ENCODE results near the gene C1orf167.
"Not testable (repeated sequence)": the region's sequence is repeated elsewhere in the genome, so short reads cannot be mapped to it uniquely, and the experiment has no call there.

C1orf167 gene

GRCh38 chr1:11800391-11800755, 38.4 kb downstream of the C1orf167 start:
- DNase-seq (ENCODE audit: low read depth), result no peak

GRCh38 chr1:11800756-11801433, 38.9 kb downstream of the C1orf167 start:
- DNase-seq (ENCODE audit: low read depth), result no peak

DNA sequence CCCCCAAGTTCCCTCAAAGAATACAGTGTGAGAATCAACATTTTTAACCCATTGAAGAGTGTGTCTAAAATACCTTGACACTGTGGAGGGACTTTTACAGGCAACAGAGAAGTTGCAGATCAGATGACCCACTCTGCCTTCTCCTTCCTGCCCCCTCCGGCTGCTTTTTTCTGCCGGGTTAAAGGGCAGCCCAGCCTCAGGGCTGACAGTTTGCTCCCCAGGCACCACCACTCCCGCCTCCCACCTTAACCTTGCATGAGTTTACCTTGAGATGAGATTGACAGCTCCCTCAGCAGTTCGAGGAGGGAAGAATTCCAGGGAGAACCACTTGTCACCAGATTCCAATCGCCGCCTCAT, 40.6 kb downstream of the C1orf167 start:
- no peak for DNase-seq (ENCODE audit: low read depth)

DNA sequence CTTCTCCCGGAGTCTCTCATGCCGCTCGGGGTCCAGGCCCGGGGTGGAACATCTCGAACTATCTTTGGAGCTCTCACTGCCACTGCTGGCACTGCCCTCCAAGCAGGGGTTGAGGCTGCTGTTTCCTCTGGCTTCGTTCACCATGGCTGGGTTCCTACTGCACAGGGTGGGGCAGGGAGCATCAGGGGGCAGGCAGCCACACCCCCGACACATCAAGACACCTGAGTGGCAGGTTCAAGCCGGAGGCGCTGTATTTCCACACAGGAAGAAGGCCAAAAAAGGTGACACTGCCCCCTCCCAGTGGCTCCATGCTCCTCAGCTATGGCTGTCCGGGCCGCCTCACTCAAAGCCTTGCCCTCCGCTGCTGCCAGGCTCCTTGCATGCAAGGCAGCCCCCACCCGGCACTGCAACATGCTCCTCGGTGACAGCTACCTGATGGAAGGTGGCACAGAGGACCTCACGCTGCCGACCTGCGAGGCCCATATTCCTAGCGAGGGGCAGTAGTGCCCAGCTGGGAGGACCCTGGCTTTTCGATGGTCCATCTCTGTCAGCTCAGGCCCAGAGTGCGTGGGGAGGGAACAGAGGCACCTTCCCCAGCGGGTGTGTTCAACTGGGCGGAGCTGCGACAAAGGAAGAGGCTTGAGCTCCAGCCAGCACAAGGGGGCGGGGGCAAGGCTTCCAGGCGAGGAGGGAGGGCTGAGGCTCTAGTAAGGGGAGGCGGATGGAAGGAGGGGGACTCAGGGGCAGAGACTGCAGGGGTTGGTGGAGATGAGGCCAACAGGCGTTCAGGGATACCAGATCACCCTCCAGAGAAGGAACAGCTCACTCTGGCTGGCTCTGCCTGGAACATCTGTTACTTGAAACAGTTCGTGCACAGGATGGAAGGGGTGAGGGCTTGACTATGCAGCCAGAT, 41.2 kb downstream of the C1orf167 start:
- peak; percentile 49 for DNase-seq (ENCODE audit: low read depth)

DNA sequence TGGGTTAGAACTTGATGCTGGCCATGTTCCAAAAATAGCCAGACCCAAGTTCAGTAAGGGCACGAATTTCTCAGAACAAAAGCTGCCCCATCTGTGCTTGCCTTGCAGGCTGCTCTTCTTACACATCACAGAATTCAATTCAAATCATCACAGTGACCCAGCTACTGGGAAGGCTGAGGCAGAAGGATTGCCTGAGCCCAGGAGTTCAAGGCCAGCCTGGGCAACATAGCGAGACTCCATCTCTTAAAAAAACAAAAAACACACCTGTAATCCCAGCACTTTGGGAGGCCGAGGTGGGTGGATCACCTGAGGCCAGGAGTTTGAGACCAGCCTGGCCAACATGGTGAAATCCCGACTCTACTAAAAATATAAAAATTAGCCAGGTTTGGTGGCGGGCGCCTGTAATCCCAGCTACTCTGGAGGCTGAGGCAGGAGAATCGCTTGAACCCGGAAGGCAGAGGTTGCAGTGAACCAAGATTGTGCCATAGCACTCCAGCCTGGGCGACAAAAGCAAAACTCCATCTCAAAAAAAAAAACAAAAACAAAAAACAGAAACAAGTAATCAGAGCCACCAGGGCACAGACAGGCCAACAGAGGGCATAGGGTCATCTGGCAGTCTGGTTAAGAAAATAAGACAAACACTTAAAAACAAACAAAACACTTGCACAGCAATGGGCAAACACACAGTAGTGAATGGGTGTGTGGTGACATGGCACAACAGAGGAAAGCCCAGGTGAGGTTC, 42.1 kb downstream of the C1orf167 start:
- not testable (repeated sequence) for DNase-seq (ENCODE audit: low read depth)

DNA sequence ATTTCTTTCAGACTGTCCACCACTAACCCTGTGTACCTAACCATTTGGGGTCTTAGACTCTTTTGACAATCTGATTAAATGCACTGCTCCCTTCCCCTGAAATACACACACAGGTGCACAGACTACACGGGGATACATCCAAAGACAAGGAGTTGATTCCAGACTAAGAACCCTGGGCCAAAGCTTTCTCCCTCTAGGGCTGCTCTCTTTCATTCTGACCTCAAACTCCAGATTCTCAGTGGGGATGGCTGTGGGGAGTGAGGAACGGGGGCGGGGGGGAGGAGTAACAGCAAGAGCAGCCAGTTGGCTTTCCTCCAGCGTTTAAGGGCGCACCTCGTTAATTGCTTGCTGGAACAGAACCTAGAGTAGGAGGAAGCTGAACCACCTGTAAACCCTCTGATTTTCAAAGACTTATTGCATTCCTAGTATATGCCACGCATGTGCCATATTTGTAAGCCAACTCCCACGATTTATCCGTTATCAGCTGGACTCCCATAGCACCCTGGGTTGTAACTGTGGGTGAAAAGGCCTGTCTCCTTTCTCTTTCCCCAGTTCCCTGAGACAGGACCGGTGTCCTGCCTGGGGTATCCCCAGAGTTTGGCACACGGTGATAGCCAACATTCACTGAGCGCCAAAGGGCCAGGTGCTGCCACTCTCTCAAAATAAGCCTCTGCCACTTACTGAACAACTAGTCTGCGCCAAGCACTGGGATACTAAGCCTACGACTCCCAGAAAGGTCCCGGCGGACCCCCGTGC, 42.9 kb downstream of the C1orf167 start:
- peak; percentile 53 for DNase-seq (ENCODE audit: low read depth)

GRCh38 chr1:11805422-11806306, 43.7 kb downstream of the C1orf167 start, which contains the start of the genes CLCN6 and MTHFR:
Gene CLCN6 (plus strand): TSS chr1:11806191. CDS start chr1:11806263, 72 bp downstream.
Gene MTHFR (minus strand): TSS chr1:11805964. CDS start chr1:11803116, 2,848 bp downstream.
- peak; percentile 96 for DNase-seq (ENCODE audit: low read depth)

- DNase-seq (ENCODE audit: low read depth), result no peak
Observed at GRCh38 chr1:11806307-11806936, 44.4 kb downstream of the C1orf167 start.

DNA sequence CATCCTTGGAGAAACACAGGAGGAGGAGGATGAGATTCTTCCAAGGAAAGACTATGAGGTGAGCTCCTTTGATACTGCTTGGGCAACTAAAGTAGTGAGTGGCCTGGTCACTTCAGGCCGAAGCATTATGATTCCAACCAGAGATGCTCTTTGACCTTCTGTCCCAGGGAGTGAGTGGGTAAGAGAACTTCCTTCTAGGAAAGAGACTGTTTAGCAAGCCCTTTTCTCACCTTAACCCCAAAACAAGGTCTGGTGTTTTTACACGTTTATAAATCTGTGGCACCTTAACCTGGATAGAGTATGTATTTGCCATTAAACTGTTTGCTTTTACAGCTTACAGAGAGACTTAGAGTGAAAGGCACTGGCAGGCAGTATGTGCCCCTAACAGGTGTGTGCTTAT, 45.1 kb downstream of the C1orf167 start:
- DNase-seq (ENCODE audit: low read depth), result no peak

DNA sequence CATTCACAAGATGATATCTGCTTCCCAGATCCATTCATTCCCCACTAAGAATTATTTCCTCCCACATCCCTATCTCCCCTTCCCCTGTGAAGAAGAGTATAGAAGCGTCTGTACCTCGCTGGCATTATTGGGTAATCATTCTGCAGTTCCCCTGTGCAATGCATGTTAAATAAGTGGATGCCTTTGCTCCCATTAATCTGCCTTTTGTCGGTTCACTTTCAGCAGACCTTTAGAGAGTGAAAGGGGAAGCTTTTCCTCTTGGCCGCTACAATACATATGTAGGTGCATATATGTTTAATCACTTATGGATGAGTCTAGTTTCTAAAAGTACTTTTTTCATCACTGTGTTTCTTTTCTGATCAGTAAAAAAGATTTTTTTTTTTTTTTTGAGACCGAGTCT, 51.0 kb downstream of the C1orf167 start:
- no peak for DNase-seq (ENCODE audit: low read depth)

DNA sequence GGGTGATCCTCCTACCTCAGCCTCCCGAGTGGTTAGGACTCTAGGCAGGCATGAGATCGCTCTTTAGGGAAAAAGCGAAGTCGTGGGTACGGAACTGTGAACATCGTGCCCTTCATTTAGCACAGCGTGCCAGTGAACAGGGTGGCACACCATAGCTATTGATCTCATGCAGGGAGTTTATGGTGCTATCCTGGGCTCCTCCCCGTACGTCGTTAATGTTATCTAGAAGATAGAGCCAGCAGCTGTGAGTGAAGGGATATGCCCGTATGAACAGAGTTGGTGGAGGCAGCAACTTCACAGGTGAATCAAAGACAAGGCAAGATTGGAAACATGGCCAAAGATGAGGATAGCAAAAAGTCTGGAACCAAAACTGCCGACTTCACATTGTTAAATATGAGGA, 55.2 kb downstream of the C1orf167 start:
- DNase-seq (ENCODE audit: low read depth), result no peak

GRCh38 chr1:11822091-11822490, 60.1 kb downstream of the C1orf167 start:
- no peak for DNase-seq (ENCODE audit: low read depth)

DNA sequence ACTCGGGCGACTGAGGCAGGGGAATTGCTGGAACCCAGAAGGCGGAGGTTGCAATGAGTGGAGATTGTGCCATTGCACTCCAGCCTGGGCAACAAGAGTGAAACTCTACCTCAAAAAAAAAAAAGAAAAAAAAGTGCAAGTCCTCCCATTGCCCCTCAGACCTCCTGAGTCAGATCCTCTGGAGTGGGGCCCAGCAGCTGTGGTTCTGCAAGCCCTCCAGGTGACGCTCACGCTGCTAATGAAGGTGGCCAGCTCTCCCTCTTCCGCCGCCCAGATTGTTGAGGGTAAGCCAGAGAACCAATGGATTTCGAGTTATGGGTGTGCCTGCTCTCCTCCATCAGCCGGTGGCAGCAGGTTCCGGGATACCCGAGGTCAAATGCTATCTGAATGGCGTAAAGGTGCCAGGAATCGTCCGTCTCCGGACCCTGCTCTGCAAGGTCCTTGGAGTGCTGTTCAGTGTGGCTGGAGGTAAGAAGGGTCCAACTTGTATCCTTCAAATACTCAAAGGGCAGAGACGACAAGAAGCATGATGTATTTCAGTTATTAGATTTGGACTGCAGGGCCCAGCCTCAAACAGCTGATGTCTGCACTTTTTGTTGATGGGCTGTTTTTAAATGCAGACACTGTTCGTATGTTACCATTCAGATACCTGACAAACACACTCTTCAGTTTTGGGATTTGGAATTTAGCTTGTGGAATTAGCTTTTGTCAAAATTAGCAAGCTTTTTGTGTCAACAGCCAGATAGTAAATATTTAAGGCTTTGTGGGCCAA, 61.6 kb downstream of the C1orf167 start:
- DNase-seq (ENCODE audit: low read depth), result no peak

DNA sequence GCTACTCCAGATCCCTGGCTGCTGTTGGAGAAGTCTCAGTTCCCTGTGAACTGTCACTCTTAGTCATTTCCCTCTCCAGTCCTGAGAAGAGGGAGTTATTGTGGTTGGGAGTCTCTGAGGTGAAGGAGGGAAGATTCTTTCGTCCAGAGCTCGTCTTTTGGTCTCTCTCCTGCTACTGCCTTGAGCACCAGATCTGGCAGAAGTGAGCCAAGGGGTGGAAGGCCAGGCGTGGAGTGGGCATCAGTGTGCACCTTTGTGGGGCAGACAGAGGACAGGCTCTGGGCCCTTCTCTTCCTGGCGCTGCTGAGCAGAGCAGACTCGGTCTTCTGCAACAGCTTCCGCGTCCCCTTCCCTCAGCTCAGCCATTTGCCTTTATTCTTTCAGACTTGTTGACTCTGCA, 63.1 kb downstream of the C1orf167 start:
- no peak for DNase-seq (ENCODE audit: low read depth)

DNA sequence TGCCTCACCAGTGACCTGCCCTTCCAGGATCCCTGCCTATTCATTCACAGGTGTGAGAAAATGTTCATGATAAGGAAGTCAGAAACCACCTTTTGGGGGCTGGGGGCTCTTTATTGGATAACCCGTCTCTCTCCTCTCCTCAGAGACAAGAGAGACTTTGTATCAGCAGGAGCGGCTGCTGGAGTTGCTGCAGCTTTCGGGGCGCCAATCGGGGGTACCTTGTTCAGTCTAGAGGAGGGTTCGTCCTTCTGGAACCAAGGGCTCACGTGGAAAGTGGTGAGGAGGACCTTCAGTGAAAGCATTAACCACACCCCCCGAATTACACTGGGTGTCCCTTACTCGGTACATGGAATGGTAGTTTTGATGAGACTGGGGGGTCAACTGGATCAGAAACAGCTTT, 65.0 kb downstream of the C1orf167 start:
- DNase-seq (ENCODE audit: low read depth), result no peak

- no peak for DNase-seq (ENCODE audit: low read depth)
Observed at GRCh38 chr1:11828511-11828910, 66.5 kb downstream of the C1orf167 start.

DNA sequence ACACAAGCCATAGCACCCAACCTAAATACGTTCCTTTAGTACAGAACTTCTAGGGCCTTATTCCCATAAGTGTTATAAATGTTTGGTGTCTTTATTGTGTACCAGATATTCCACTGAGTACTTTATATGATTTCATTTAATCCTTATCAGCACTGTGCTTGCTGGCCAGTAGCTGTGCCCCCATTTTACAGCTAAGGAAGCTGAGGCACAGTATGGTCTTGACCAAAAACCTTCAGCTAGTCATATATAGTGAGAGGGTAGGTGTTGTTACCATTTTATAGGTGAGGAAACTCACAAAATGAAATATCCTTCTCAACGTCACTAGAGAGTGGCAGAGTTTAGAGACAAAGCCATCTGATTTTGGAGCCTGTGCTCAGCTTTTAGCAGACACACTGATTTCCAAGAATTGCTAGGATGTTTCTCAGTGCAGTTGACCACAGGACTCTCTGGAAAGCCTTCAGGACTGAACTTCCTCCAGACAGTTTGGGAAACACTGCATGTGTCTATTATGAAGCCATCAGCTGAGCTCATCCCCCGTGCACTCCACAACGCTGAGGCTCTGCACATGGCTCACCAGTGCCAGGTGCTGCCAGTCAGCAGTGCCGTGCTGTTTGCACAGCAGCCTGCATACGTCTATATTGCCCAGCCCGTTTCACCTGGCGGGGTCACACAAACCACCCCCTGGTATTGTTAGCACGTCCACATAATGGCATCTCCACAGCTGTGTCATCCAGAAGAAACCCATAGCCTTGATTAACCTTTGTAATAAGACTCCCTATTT, 70.1 kb downstream of the C1orf167 start:
- DNase-seq (ENCODE audit: low read depth), result no peak

GRCh38 chr1:11833497-11833896, 71.5 kb downstream of the C1orf167 start:
- DNase-seq (ENCODE audit: low read depth), result no peak

DNA sequence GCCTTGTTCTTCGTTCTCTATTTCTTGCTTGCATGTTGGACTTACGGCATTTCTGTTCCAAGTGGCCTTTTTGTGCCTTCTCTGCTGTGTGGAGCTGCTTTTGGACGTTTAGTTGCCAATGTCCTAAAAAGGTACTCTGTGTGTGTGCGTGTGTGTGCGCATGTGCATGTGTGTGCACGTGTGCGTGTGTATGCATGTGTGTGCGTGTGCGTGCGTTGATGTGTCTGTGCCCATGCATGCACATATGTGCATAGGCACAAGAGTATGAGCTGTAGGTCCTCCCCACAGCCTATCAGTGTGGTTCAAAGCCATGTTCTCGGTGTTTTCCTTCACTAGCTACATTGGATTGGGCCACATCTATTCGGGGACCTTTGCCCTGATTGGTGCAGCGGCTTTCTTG, 71.9 kb downstream of the C1orf167 start:
- DNase-seq (ENCODE audit: low read depth), result no peak
